Stimulated activated CD8-positive, alpha-beta memory T cell treated with anti-CD3 and anti-CD28 coated beads, Interleukin-7, amount 100 ng/mL, for 4 hours (primary cell): ENCODE measurements around the gene TTI1.

Experiments used
- DNase-seq, 2 donors: peaks; one replicate each; pipeline ENCODE4 v3.0.0-alpha.2; 2020; ENCODE audit warnings: low read depth in 2 of 2

The TTI1 gene

DNA sequence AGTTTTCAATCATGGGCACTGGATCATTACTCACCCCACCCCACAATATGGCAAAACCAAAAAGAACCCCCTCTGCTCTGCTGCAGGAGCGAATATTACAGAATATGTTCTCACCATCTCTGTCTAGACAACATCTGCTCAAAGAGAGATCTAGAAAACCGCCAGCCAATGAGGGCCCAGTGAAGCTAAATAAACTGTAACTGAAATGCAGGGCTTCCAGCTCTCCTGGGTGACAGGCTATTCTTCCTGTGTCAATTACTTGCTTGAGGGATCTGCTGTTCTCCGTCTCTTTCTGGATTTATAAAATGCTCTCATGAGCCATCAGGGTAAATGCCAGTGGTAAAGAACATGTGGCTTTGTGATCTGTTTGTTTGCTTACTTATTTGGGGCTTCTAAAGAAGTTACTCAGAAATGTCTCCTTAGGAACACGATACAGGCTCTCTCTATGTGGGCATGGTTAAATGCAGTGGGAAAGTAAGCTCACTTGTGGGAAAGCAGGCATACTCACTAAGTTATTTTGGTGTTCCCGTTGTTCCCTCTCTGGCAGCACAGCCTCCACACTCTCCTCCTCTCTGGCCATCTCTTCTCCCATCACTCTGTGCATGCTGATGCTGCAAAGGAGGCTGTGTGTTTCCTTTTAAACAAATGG is 44.8 kb downstream of the TTI1 start:
- DNase-seq, result no peak

DNA sequence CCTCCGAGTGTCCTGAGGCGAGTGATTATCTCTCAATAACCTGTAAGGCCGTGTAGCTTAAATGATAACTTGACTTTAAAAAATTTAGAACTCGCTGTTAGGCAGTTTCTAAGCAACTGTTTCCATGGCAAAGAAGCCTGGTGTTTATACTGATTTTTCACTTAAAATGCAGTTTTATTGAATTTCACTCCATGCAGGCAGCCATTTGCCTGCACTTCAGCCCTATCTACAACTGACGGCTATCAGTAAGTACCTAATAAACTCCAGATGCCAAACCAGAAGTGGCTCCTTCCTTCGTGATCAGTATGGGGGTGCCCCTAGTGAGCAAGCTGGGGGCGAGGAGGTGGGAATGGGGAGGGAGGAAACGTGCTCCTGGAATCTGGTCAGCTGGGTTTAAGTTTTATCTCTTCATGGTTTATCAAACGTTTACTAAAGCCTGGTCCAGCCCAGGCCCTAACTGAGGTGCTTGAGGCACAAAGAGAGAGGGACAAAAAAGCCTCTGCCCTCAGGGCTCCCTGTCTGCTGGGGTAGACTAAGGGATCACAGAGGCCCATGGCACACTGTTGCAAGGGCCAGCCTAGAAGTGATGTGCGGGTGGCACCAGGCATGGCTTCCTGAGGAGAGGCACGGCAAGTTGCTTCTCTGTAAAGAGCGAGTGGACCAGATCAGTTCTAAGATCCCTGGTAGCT is 45.5 kb downstream of the TTI1 start:
- DNase-seq, result no peak

- DNase-seq, result no peak
These were observed 46.2 kb downstream of the TTI1 start for GRCh38 chr20:37986873-37987601.

GRCh38 chr20:37986044-37986858 is 47.0 kb downstream of the TTI1 start:
- no peak for DNase-seq

- no peak for DNase-seq
These were observed 49.1 kb downstream of the TTI1 start for GRCh38 chr20:37984018-37984785.

GRCh38 chr20:37983286-37983685 is 50.0 kb downstream of the TTI1 start:
- no peak for DNase-seq

- DNase-seq, result no peak
These were observed 51.7 kb downstream of the TTI1 start for GRCh38 chr20:37981568-37981967.

DNA sequence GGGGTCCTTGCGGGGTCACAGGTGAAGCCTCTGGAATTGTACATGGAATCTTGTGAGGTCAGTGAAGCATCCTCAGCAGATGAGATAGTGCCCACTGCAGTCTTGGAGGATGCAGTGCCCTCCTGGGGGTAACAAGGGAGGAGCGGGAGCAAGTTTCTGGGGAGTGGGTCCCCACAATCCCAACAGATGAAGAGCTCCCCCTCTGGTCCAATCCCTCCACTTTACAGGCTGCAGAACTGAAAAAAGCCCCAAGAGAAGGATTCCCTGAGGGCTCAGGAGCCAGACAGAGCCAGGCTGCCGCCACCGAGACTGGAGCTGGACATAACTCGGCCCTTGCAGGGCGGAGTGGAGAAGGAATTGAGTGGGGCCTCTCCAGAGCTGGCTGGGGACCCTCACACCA is 52.4 kb downstream of the TTI1 start:
- no peak for DNase-seq

- DNase-seq, result no peak
These were observed 52.9 kb downstream of the TTI1 start for GRCh38 chr20:37980383-37980782.

DNA sequence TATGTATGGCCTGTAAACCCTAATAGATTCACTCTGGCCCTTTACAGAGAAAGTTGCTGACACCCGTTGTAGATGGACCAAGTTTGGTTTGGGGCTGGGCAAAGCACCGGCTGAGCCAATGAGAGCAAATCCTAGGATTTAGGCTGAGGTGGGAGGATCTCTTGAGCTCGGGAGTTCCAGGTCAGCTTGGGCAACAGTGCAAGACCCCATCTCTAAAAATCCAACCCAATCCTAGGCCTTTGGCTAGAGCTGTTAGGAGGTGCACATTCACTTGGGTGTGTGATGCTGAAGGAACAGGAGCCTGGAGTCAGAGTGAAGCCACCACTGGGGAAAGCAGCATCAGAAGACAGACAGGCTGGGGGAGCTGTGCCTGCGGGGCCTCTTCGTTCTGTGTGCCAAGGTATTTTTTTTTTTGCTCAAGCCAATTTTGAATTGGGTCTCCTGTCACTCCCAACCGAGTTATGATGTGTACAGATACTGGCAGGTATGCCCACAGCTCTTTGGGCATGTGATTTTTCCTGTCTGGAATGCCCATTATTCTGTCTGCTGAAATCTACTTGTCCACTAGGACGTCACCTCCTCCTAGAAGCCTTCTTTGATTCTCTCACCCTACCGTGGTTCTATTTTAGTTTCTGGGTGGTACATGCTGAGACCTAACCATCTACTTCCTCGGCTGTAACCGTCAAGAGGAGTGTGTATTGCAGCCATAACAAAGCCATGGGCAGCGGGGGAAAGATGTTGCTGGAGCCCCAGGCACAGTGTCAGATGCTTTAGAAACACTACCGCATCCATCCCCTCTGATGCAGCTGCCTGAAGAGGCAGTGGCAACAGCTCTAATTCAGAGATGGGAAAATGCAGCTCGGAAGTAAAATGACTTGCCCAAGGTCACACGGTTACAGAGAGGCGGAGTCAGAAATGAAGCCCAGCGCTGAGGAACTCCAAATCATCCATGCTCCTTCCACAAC is 54.0 kb downstream of the TTI1 start:
- no peak for DNase-seq

- no peak for DNase-seq
These were observed 55.5 kb downstream of the TTI1 start for GRCh38 chr20:37977786-37978185.

DNA sequence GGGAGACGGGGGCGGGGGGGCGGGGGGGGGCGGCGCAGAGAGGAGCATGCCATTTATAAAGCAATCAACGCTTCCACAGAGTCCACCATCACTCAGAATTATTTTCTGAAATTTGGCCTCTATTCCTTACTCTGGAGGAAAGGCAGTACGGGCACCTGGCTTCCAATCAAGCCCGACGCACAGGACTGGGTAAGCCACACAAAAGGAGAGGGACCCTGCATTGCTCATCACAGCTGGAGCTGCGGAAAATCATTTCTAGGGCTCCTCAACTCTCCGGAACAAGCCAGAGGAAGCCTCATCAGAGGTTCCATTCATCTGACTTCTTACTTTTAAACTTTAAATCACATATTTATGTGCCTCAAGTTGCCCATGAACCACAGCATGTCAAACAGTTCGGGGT is 55.9 kb downstream of the TTI1 start:
- no peak for DNase-seq

GRCh38 chr20:37976887-37977286 is 56.4 kb downstream of the TTI1 start:
- DNase-seq, result no peak

GRCh38 chr20:37973059-37973910 is 60.0 kb downstream of the TTI1 start:
- no peak for DNase-seq

- DNase-seq, result no peak
These were observed 60.8 kb downstream of the TTI1 start for GRCh38 chr20:37972256-37973058.

- no peak for DNase-seq
These were observed 61.6 kb downstream of the TTI1 start for GRCh38 chr20:37971561-37972127.

- DNase-seq, result no peak
These were observed 62.4 kb downstream of the TTI1 start for GRCh38 chr20:37970856-37971245.
